ENCODE data around the gene ADAP1. TPM values are rescaled to one million over a fixed set of nuclear protein-coding genes. Genes with fewer than 3 reads are reported as not detected.

Gene ADAP1
- total RNA-seq, 1 experiment from 2014 or later = 6.2 TPM

DNA sequence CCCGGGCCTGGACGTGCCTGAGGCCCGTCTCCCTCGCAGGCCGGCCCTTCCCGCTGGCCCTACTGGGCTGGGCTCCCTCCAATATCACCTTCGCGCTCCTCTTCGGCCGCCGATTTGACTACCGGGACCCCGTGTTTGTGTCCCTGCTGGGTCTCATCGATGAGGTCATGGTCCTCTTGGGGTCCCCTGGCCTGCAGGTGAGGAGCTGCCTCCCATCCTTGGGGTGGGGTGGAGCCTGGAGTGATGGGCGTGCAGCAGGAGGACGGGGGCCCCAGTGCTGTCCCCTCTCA, 30.6 kb upstream of the ADAP1 start:
- no CpG with 5 or more reads among the region's 16 CpGs for WGBS (ENCODE audit: extremely low coverage, insufficient read length, low lambda C conversion rate)
- H4K20me1 ChIP-seq (ENCODE audit: control insufficient read depth, insufficient read depth, insufficient read length) = no peaks in the 10 kb centered on the region
- no peak overlapping the region for H2BK12ac ChIP-seq (ENCODE audit: insufficient read length, low read depth, low read length)
- H3K14ac ChIP-seq (ENCODE audit: insufficient read depth, low read length) = no peak overlapping the region
- no peak overlapping the region for H2AK5ac ChIP-seq (ENCODE audit: insufficient read length, low read length)
- DNase-seq = no peak
- H3K27me3 ChIP-seq (ENCODE audit: insufficient read depth, low read length) = no peaks in the 10 kb centered on the region
- no peaks in the 10 kb centered on the region for H3K79me2 ChIP-seq (ENCODE audit: insufficient read depth, low read length)
- H3K9me3 Mint-ChIP-seq = no peaks in the 10 kb centered on the region
- H3K23ac ChIP-seq (ENCODE audit: insufficient read length, low read depth, low read length) = no peak overlapping the region
- TF ChIP-seq, protein P1, sequence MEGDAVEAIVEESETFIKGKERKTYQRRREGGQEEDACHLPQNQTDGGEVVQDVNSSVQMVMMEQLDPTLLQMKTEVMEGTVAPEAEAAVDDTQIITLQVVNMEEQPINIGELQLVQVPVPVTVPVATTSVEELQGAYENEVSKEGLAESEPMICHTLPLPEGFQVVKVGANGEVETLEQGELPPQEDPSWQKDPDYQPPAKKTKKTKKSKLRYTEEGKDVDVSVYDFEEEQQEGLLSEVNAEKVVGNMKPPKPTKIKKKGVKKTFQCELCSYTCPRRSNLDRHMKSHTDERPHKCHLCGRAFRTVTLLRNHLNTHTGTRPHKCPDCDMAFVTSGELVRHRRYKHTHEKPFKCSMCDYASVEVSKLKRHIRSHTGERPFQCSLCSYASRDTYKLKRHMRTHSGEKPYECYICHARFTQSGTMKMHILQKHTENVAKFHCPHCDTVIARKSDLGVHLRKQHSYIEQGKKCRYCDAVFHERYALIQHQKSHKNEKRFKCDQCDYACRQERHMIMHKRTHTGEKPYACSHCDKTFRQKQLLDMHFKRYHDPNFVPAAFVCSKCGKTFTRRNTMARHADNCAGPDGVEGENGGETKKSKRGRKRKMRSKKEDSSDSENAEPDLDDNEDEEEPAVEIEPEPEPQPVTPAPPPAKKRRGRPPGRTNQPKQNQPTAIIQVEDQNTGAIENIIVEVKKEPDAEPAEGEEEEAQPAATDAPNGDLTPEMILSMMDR (conservative IDR thresholded peaks at IDR 0.05) = no peak
- no peak overlapping the region for H4K5ac ChIP-seq (ENCODE audit: insufficient read length, low read depth, low read length)
- peaks cover 2 to 3% of the 10 kb centered on the region in 2 experiments; a peak in 2 of 4 replicates for H3K4me1 Mint-ChIP-seq
- no peaks in the 10 kb centered on the region for H3K9me3 ChIP-seq (ENCODE audit: control insufficient read depth, low read depth, low read length)
- H3K9ac ChIP-seq (ENCODE audit: extremely low read depth, insufficient read length, low read length) = no peak overlapping the region
- H3K56ac ChIP-seq (ENCODE audit: insufficient read length, low read depth, low read length) = no peak overlapping the region
- no peaks in the 10 kb centered on the region for H3K23me2 ChIP-seq (ENCODE audit: insufficient read length, low read depth, low read length, poor library complexity, severe bottlenecking)
- no peak overlapping the region for H3K18ac ChIP-seq (ENCODE audit: insufficient read length, low read depth, low read length)
- H2BK5ac ChIP-seq (ENCODE audit: insufficient read length, low read length) = no peak overlapping the region
- no peak overlapping the region for H3K4me3 Mint-ChIP-seq
- H2AFZ ChIP-seq (ENCODE audit: low read length) = no peak overlapping the region
- no peak overlapping the region for H4K8ac ChIP-seq (replicated peaks; ENCODE audit: insufficient read length, low read depth, low read length)
- H3K4ac ChIP-seq (ENCODE audit: low read depth, low read length) = no peak overlapping the region
- H3K27me3 Mint-ChIP-seq (ENCODE audit: low read depth) = peaks cover 3% of the 10 kb centered on the region; the same call in 1 of the 2 replicates
- no peaks in the 10 kb centered on the region for H3K79me1 ChIP-seq (ENCODE audit: insufficient read depth, low read depth, low read length, poor library complexity, severe bottlenecking)
- H3K27ac ChIP-seq (ENCODE audit: insufficient read length, low read depth, low read length) = no peak overlapping the region
- no peaks in the 10 kb centered on the region for H3K36me3 Mint-ChIP-seq (ENCODE audit: insufficient read depth in 1 of 3, low read depth in 3 of 3)
- H4K91ac ChIP-seq (ENCODE audit: insufficient read length, low read depth, low read length) = no peak overlapping the region
- H2BK15ac ChIP-seq (ENCODE audit: low read depth, low read length) = no peak overlapping the region
- H2BK20ac ChIP-seq (ENCODE audit: low read depth, low read length, poor library complexity, severe bottlenecking) = no peak overlapping the region
- no peaks in the 10 kb centered on the region for H3K4me1 ChIP-seq (ENCODE audit: insufficient read depth, low read length)
- H3T11ph ChIP-seq (ENCODE audit: low read length) = no peak overlapping the region
- H3K4me2 ChIP-seq (ENCODE audit: insufficient read depth, insufficient read length, low read length) = no peak overlapping the region
- no peak overlapping the region for H2BK120ac ChIP-seq (ENCODE audit: low read depth, low read length, poor library complexity, severe bottlenecking)
- H3K27ac Mint-ChIP-seq = no peak overlapping the region; a peak in 1 of 7 replicates

All from H9 (cell line).